GM12864 (cell line): ENCODE data around the gene FLRT2.

ENCODE experiments used
- DNase-seq: peaks from one replicate; pipeline ENCODE4 v3.0.0-alpha.2; 2011; ENCODE audit warnings: low read depth
- H3K4me3 ChIP-seq: 2 replicates; pipeline ENCODE4 v1.5.1; 2011; ENCODE audit warnings: mild to moderate bottlenecking, low read depth, low read length, control low read depth
- CTCF ChIP-seq: IDR thresholded peaks from 2 replicates; pipeline ENCODE4 v1.5.1; 2011; ENCODE audit warnings: low read depth, mild to moderate bottlenecking, moderate library complexity, low read length, control low read depth, inconsistent platforms; ENCODE audit errors: missing control alignments

The FLRT2 gene

GRCh38 chr14:85539510-85539909 is 9.6 kb downstream of the FLRT2 start:
- no peak for DNase-seq
- no peak for TF ChIP-seq CTCF
- H3K4me3 ChIP-seq = no peak overlapping the region

GRCh38 chr14:85542623-85543022 is 12.7 kb downstream of the FLRT2 start:
- no peak overlapping the region for H3K4me3 ChIP-seq
- no peak for DNase-seq
- no peak for TF ChIP-seq CTCF

- TF ChIP-seq CTCF = no peak
- no peak overlapping the region for H3K4me3 ChIP-seq
- no peak for DNase-seq
These were observed 15.8 kb downstream of the FLRT2 start for GRCh38 chr14:85545738-85546137.

- TF ChIP-seq CTCF = no peak
- no peak overlapping the region for H3K4me3 ChIP-seq
- no peak for DNase-seq
These were observed 16.4 kb downstream of the FLRT2 start for GRCh38 chr14:85546390-85546789.

- DNase-seq = no peak
- TF ChIP-seq CTCF = no peak
These were observed 19.8 kb downstream of the FLRT2 start for GRCh38 chr14:85549697-85550096.

GRCh38 chr14:85554106-85554505 is 24.2 kb downstream of the FLRT2 start:
- no peak for DNase-seq
- no peak overlapping the region for H3K4me3 ChIP-seq
- TF ChIP-seq CTCF = no peak

More at GRCh38 chr14:85549697-85550096, 19.8 kb downstream of the FLRT2 start:
- H3K4me3 ChIP-seq = no peak overlapping the region

- no peak for TF ChIP-seq CTCF
- no peak for DNase-seq
- no peak overlapping the region for H3K4me3 ChIP-seq
These were observed 26.3 kb downstream of the FLRT2 start for GRCh38 chr14:85556267-85556666.
